ENCODE results near the gene EIPR1. TPM values are rescaled to one million over a fixed set of nuclear protein-coding genes. Genes with fewer than 3 reads are reported as not detected.
A peak's percentile ranks its signal among the peaks of the same experiment; 100 is the strongest.

EIPR1 gene
- total and polyA plus RNA-seq, 2 of the 13 experiments (the other 11 are each of a cell fraction or from before 2014, with no cell fraction given): 70.0 to 96.3 TPM

GRCh38 chr2:3212984-3213383, 164.6 kb downstream of the EIPR1 start:
- DNase-seq (ENCODE audit: low spot score) (no peak), FAIRE-seq (no peak), ATAC-seq (no peak)
- Histone ChIP-seq H3K36me3 (replicated peaks in 1 of 2; ENCODE audit: control insufficient read depth in 1 of 2, insufficient read depth in 2 of 2, low read length in 2 of 2) (peaks cover 6 to 40% of the 10 kb centered on the region in 2 experiments; a peak in 4 of 5 replicates), H3K9ac (ENCODE audit: insufficient read depth, low read depth, low read length) (no peak overlapping the region), H3K27ac (ENCODE audit: extremely low read length, insufficient read depth, low read length) (no peak overlapping the region), H3K4me2 (ENCODE audit: low read depth, low read length) (no peak overlapping the region), H4K20me1 (ENCODE audit: insufficient read depth, low read length) (peaks cover 3% of the 10 kb centered on the region; the same call in 1 of the 2 replicates), H3K79me2 (ENCODE audit: insufficient read depth, low read length) (no peaks in the 10 kb centered on the region), H2AFZ (ENCODE audit: low read length) (no peak overlapping the region), H3K9me3 (ENCODE audit: low read length) (no peaks in the 10 kb centered on the region), H3K27me3 (ENCODE audit: control insufficient read depth in 1 of 2, insufficient read depth in 2 of 2, low read length in 2 of 2) (no peaks in the 10 kb centered on the region), H3K4me3 (replicated peaks in 1 of 3; ENCODE audit: insufficient read depth in 1 of 3, low read depth in 2 of 3, low read length in 3 of 3) (no peak overlapping the region), H3K4me1 (ENCODE audit: insufficient read depth, low read length) (no peaks in the 10 kb centered on the region)
- CTCF ChIA-PET (ENCODE audit: low intra/inter-chr PET ratio, low total read pairs): no interaction called here
- BruUV-seq (replicated peaks): no TSS peak
- in situ Hi-C loops (cut with HindIII; ENCODE audit: extremely low pct_ligation_motif_present, low pct_unique_long_range_greater_than_20kb) (no loop called here), intact Hi-C loops (cut with micrococcal nuclease; ENCODE audit: unreplicated experiment) (no loop called here)
- TF ChIP-seq PAXIP1 (CRISPR knock-in tag; conservative IDR thresholded peaks at IDR 0.05) (no peak), THRA (CRISPR knock-in tag; IDR thresholded peaks at IDR 0.05; ENCODE audit: borderline replicate concordance) (no peak), CEBPB (IDR thresholded peaks at IDR 0.05; ENCODE audit: borderline replicate concordance, low read depth, low read length) (peak; percentile 92), CBX1 (IDR thresholded peaks at IDR 0.05; ENCODE audit: low read depth) (no peak), CEBPG (CRISPR knock-in tag; IDR thresholded peaks at IDR 0.05) (peak; percentile 67)
- 96% methylated on average over 6 of the region's 6 CpGs for WGBS (ENCODE audit: low lambda C conversion rate)
- POLR2A ChIA-PET: no interaction called here

Data from HepG2 (cell line).